NCI-H460 (cell line): ENCODE results near the gene NRXN3. TPM values are rescaled to one million over a fixed set of nuclear protein-coding genes. Genes with fewer than 3 reads are reported as not detected.

Source experiments
- DNase-seq: peaks from one replicate; pipeline ENCODE4 v3.0.0-alpha.2; 2016; ENCODE audit warnings: low read depth; ENCODE audit errors: extremely low read depth
- total RNA-seq: library from RNA; depleted of rRNA; stranded (reverse); fragments of >200 nt; shearing (Covaris generic); gene quantifications from 2 replicates; pipeline ENCODE4 v1.2.3, GENCODE V29; 2014

Gene NRXN3
- total RNA-seq, 1 experiment from 2014 or later = 6.6 TPM

DNA sequence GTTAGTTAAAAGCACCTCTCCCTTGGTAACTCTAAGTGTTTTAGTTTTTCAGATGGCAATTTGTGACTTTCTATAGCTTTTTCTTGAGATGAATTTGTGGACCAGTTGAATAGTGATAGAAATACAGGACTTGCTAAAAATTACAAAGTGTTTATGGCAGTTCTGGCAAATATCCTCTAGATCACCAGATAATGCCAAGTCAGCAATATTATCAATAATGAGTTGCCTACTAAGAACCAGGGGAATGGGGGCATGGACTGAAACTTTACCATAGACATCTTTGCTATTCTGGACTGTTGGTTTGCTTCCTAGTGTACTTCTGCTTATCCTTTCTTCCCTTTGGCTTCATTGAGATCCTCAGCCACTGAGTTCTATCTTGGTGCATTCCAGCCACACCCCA lies 1456.9 kb downstream of the NRXN3 start:
- DNase-seq = no peak

DNA sequence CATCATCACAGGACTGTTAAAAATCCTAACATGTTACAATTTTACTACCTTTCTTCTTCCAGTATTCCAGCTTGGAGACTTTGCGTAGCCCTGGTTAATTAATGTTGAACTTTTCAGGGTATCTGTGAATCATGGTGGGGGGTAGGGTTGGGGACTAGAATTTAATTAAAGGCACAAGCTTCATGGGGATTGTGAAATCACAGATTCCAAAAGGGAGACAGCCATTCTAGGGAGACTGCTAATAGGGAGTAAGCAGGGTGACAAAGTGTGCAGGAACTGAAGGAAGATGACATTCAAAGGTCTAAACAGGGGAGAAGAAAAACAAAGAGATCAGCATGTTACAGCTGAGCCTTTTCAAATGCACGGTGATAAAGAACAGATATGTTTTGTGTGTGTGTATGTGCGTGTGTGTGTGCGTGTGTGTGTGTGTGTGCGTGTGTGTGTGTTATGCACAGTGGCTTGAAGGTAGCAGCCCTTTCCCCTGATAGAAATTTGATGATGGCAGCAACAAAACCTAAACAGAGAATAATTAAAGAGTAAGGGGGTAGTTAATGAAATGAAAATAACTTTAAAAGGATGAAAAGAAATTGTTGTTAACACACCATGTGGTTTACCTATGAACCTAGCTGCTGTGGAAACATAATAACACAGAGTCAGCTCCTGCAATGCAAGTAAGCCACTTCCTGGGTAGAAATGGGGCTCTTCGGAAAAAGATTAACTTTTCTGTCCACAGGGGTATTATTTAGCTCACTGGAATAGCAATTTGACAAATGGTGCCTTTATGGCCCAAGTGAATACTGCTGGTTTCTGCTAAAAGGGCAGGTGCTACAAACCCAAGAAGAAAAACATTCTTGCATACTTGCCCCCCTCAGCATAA lies 1459.5 kb downstream of the NRXN3 start:
- DNase-seq = peak; percentile 27

DNA sequence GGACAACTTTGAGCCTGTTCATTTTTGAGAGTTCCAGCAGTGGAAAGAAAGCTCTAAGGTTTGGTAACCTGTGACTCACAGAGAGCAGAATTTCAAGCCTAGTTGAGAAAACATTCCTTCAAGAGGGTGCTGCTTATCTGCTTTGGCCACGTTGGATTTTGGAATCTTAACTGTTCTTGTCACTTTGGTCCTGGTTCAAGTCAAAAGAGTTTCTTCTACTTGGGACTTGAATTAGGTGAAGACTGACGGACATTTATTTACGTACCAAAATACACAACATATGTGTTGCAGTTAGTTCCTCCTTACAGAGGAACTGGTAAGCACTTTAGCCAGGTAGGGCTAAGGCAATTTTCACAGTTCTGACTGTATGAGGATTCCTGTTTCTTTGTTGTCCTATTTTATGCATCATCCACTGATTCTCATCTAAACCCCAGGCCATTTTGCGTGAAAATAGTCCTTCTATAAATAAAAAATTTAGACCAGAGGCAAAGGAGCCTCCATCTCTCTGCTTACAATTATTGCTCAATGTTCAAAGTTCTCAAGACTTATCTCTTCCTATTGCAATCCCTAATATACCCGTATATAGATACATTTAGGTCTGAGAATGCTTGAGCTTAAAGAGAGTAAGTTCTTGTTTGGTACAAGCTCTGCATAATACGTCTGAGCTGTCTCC lies 1460.3 kb downstream of the NRXN3 start:
- peak; percentile 77 for DNase-seq

DNA sequence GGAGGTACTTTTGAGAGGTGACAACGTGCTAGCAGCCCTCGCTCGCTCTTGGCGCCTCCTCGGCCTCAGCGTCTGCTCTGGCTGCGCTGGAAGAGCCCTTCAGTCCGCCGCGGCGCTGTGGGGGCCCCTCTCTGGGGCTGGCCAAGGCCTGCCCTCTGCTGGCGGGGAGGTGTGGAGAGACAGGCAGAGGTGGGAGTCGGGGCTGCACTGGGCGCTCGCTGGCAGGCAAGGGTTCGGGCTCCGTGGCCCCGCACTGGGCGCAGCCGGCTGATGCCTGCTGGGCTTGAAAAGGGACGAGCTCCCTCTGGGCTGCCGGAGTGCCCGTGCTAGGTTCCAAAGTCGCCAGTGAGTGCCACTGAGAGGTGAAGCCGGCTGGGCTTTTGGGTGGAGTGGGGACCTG lies 1461.1 kb downstream of the NRXN3 start:
- no peak for DNase-seq

DNA sequence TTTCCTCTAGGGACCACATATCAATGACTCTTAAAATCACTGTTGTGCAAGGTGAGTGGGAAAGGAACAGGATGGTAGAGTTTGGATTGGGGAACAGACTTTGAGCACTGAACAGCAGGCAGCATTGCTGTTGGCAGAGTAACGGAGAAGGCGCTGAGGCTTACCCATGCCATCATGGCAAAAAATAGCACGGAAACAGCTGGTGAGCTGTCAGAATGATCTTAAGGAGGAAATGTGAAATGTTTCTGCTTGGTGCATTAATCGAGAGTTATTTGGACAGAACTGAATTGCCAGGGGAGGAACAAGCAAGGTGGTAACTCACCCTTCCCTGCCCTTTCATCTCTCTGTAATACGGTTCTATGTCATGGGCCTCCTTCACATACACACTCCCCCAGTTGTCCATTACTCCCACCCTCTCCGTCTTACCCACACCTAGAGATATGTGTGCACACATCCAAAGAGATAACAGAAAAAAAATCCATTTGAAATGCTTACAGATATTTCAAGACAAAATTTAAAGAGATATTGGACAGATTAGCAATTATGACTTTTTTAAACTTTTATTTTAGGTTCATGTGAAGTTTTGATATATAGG lies 1468.6 kb downstream of the NRXN3 start:
- no peak for DNase-seq

DNA sequence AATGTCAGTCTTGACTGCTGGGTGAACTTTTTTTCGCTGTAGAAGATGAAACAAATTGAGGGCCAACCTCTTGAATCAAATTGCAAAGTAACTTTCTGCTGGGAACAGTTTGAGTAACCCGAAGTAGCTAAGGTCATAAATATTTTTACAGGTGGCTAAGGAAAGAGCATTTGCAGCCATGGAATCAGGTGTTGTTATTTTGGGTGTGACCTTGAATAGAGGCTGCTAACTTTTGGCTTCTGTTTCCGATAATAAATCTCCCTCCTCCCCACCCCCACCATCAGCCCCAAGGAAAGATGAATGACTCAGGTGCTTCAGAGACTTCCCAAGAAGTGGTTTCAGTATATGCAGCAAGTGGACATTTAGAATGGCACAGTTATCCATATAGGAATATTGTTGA lies 1469.4 kb downstream of the NRXN3 start:
- DNase-seq = no peak

DNA sequence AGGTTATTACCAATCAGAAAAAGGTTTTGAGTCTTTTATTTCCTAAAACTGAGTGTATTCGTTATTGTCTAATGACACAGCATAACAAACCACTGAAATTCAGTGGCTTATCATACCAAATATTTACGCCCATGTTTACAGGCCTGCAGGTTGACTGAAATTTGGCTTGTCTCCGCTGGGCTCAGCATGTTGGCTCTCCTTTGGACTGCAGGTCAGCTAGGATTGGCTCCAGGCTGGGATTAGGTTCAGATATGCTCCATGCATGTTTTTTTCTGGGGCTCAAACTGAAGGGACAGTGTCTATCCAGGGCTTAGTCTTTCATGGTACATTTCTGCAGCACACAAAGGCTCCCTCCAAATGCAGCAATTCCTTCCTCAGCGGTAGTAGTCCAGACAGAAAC lies 1471.2 kb downstream of the NRXN3 start:
- no peak for DNase-seq

DNA sequence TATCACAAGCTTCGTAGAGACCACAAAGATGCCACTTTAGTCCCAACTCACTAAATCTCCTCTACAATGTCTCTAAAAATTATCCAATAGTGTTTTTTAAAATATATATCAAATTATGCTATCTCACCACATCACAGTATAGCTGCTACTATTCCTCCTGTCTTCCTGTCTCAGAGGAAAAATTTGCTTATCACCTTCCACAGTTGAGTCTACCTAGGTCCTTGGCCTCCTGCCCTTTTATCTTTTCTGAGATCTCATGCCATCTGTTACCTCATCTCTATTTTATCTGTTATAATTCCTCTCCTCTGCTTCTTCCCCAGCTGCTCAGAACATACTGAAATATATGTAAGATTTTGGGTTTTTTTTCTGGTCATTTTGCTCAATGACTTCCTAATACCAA lies 1473.0 kb downstream of the NRXN3 start:
- DNase-seq = no peak

DNA sequence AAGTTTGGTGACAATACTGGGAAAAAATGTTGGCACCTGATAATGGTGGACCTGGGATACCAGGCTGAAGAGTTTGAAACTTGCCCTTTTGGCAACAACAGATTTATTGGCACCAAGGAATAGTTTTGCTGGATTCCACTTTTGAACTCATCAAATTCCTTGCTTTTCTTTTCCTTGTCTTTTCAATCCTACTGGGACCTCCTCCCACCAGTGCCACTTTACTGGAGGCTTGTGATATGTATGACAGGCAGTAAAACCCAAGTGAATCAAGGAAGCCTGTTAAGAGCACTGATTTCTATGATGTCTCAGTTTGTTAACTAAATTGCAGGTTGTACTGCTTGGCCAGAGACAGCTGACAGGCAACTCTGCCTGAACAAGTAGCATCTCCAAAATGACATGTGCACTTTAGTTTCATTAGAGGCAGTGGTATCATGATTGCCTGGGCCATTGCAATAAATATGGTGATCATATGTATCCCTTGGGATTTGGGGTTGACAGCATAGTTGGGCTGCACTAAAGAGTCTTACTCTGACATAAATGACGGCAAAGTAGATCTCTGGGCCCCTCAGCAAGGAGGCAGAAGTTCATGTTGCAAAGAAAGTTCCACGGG lies 1475.7 kb downstream of the NRXN3 start:
- no peak for DNase-seq

DNA sequence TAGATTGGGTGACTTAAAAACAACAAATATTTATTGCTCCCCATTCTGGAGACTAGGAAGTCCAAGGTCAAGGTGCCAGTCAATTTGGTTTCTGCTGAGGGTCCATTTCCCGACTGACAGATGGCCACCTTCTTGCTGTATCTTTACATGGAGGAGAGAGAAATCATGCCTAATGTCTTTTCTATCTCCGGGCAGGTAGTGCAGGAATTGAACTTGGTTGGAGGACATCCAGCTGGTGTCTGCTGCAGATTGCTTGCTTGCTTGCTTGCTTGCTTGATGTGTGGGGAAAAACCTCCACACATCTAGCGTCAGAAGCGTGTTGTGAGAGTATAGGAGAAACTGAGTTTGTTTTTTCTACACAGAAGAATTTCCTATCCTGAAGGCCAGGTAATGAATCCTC lies 1479.7 kb downstream of the NRXN3 start:
- no peak for DNase-seq

DNA sequence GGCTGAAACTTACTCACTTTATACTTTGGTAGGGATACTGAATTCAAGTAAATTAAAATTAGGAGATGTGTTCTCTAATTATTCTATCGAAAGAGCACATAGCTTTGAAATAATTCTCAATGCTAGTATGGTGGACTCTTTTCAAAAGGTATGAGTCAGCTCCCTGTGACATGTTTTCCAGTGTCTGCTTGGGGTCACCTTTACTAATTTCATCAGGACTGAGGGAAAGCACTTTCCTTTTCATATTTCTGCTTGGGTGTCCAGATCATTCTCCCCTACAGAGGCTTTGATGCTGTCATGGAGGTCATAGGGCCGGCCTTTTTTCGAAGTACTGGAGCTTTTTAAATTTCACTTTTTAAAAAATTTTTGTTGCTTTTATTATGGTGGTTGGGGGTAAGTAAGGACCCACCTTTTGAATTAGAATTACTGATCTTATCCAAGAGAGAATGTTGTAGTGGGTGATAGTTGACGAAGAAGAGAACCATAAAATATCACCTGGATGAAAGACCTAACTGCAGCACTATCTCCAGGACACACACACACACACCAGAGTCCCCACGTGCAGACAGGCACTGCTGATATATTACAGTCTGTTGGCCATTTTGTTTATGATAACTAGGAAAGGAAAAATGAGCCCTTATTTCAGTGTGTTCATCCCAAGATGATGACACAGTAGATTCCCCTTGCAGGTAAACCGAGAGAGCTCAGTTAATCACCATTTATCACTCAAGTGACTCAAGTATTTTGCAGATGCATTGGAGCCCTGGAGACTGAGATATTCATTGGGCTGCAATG lies 1482.5 kb downstream of the NRXN3 start:
- DNase-seq = no peak

DNA sequence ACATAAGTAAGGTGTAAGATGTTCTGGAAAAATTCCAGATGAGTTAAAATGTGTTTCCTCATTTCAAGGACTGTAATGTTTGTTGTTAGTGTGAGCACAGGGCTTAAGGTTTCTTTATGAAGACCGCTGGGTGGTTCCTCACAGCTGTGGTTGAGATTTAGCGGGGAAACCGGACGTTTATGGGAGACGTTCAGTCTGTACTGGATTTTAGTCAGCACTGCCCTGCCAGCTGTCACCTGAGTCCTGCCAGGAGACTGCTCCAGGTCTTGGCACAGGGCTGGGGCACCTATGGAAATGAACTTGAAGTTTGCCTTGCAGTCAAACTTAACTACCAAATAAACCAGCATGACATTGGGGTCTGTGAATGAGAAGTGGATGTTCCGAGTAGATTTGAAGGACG lies 1485.9 kb downstream of the NRXN3 start:
- no peak for DNase-seq

DNA sequence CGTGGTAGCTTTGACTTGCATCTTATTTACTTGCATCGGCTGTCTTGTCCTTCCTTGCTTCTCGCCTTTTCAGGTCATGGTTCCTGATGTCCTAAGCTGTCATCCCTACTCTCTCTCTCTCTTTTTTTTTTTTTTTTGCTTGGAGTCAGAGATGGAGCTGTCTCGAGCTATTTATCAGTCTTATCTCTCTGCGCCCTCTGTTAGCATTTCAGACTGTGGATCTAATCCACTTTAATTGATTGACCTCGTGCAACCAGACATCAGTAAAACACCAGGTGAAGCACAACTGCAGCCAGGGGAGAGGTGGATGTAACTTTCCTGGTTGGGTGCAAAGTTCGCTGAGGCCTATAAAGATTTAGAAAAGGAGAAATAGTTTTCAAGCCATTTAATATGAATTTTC lies 1486.3 kb downstream of the NRXN3 start:
- no peak for DNase-seq

DNA sequence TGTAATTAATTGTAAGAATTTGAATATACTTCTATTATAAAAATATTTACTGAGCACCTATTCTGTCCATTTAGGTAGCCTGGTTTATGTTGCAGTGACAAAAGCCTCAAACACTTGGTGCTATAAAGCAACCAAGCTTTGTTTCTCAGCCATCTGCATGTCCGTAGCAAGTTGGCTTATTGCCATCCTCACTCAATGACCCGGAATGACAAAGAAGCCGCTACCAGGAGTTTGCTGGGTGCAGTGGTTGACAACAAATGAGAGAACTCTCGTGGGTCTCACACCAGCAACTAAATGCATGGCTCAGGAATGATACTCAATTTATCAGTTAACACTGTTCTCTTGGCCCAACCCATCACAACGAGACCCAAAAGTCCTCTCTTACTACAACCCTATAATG lies 1488.0 kb downstream of the NRXN3 start:
- DNase-seq = no peak

DNA sequence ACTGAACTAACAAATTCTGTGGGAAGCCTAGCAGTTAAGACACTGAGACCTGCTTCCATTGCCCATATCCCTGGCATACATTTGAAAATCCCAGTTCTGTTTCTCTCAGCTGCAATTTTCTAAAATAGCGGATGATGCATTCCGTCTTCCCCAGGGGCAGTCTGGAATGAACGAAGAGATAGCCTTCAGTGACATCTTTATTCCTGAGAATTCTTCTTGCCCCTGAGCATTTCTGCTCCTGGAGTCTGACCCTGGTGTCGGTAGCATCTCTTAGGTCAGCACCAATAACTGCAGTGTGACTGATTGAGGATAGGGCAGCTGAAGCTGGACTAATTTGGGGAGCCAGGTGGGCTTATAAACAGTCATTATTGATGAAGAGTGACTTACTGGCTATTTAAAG lies 1488.6 kb downstream of the NRXN3 start:
- DNase-seq = no peak

DNA sequence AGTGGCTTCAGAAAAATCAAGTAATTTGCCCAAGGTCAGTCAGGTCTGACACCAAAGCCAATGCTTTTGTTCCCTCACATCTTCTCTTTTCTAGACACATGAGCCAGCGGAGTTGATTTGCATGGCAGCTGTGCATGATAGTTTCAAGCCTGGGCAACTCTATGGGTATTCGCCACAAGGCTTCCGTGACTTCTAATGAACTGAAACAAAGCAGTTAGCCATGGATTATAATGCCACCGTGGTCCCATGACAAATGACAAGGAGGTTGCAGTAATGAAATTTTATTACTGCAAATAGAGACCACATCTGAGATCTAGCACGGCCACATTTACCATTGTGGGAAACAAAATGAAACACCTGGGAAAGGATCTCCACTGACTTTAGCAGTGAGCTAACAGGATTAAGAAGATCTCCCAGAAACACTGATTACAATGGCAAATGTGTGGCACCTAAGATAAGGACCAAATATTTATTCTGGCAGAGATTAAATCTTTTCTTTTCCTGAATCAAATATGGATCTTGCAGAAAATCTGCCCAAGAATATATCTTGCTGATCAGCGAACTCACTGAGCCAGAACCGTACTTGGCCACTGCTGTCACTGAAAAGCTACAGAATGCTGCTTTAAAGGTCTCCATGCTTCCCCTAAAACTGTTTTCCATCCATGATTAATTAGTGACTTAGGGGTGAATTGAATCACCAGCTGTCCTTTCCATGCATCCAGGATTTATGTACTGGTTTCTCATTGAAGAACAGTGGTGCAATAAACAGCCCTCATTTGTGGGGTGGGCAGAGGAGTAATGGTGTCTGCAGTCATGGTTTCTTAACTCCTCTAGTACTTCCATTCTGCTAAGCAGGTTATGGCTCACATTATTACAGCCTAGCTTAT lies 1490.1 kb downstream of the NRXN3 start:
- DNase-seq = no peak

DNA sequence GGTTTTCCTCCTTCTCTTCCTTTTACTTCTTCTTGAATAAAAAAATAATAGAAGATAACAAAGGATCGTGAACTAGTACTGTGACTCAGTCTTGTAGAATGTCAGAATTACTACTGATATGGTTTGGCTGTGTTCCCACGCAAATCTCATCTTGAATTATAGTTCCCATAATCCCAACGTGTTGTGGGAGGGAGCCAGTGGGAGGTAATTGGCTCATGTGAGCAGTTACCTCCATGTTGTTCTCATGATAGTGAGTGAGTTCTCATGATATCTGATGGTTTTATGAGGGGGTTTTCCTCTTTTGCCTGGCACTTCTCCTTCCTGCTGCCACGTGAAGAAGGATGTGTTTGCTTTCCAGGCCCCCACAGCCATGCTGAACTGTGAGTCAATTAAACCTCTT lies 1491.6 kb downstream of the NRXN3 start:
- no peak for DNase-seq

DNA sequence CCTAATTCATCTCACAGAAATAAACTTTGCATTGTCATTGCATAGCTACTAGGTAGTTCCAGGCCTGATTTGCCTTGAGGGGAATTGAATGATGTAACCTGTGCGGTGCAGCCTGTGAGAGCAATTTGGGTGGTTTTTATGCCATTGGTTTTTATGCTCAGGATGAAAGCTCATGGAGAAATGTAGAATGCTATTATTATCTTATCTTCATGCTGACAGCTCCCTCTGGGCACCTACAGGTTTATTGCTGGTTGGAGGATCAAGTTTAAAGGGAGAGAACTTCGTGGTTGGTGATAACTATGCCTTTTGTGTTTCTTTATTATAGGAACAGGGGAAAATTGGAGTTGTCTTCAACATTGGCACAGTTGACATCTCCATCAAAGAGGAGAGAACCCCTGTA lies 1493.3 kb downstream of the NRXN3 start:
- DNase-seq = no peak

DNA sequence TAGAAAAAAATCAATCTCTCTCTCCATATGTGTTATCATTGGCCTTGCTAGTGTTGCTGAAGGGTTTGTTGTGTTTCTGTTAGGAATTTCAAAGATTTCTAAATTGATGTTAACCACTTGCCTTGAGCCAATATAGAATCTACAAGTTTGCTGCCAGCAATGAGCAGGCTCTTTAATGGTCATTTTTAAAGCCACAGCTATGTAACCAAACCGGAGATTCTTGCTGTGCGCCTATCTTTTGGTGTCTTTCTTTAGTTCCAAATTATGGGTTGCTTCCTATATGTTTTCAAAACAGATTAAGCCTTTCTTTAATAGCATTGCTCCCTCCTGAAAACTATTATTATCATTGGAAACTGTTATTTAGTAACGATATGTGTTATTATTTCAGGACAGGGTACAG lies 1495.4 kb downstream of the NRXN3 start:
- DNase-seq = no peak

DNA sequence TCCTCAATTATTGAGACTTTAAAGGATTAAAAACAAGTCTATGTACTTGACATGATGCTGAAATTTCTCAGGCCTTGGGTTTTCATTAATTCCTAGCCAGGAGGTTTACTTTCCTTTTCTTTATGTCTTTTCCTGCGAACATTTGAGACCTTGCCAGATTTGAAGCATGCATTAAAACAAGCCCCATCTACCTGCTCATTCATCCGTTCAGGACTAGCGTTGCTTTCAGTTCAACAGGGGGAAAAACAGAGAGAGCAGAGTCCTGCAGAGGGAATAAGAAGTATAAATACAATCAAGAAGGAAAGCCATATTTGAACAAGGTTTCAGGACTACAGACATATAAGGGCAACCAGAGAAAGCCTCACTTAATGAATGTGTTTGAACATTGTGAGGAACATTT lies 1498.8 kb downstream of the NRXN3 start:
- DNase-seq = no peak
